ENCODE measurements around the gene ST8SIA2. TPM values are rescaled to one million over a fixed set of nuclear protein-coding genes. Genes with fewer than 3 reads are reported as not detected.

Gene ST8SIA2
- polyA plus RNA-seq, 1 of the 3 experiments (the other 2 are of a cell fraction): 0.05 TPM

GRCh38 chr15:92417716-92418115, 24.0 kb downstream of the ST8SIA2 start (continued):
- no peak for TF ChIP-seq REST (IDR thresholded peaks at IDR 0.05; ENCODE audit: low read depth, low read length)

GRCh38 chr15:92418864-92419263, 25.2 kb downstream of the ST8SIA2 start:
- Histone ChIP-seq H3K27me3 (ENCODE audit: insufficient read depth) (no peaks in the 10 kb centered on the region), H3K9me3 (no peaks in the 10 kb centered on the region), H3K4me1 (ENCODE audit: control insufficient read depth in 1 of 2, insufficient read depth in 2 of 2, low read depth in 1 of 2, low read length in 1 of 2) (no peaks in the 10 kb centered on the region; a peak in 1 of 4 replicates), H3K79me2 (ENCODE audit: insufficient read depth) (no peaks in the 10 kb centered on the region), H4K20me1 (ENCODE audit: insufficient read depth) (no peaks in the 10 kb centered on the region), H2AFZ (ENCODE audit: low read depth) (no peak overlapping the region), H3K9ac (no peak overlapping the region), H3K4me3 (ENCODE audit: low read depth in 2 of 2, low read length in 1 of 2) (no peak overlapping the region), H3F3A (replicated peaks; ENCODE audit: insufficient read depth) (no peaks in the 10 kb centered on the region), H3K4me2 (no peak overlapping the region), H3K9me2 (no peaks in the 10 kb centered on the region), H3K27ac (ENCODE audit: low read depth in 2 of 2, low read length in 1 of 2) (no peak overlapping the region), H3K36me3 (replicated peaks in 1 of 2; ENCODE audit: control insufficient read depth in 1 of 2, insufficient read depth in 2 of 2, low read length in 1 of 2) (no peaks in the 10 kb centered on the region)
- POLR2A ChIA-PET: no interaction called here
- TF ChIP-seq TAF1 (IDR thresholded peaks at IDR 0.05; ENCODE audit: borderline replicate concordance, low read depth, low read length) (no peak), JUND (IDR thresholded peaks at IDR 0.05) (no peak), MXI1 (IDR thresholded peaks at IDR 0.05; ENCODE audit: low read depth, low read length) (no peak), USF1 (IDR thresholded peaks at IDR 0.05; ENCODE audit: borderline replicate concordance, low read depth) (no peak), MAX (IDR thresholded peaks at IDR 0.05; ENCODE audit: low read depth) (no peak), TCF12 (IDR thresholded peaks at IDR 0.05) (no peak), ELF1 (IDR thresholded peaks at IDR 0.05) (no peak), ZBTB33 (IDR thresholded peaks at IDR 0.05; ENCODE audit: borderline replicate concordance, low read depth) (no peak)
- CTCF ChIA-PET: no interaction called here
- 57% methylated on average over 6 of the region's 7 CpGs for WGBS (ENCODE audit: low lambda C conversion rate)
- DNase-seq: no peak

- Histone ChIP-seq H3F3A (replicated peaks; ENCODE audit: insufficient read depth) (no peaks in the 10 kb centered on the region), H3K79me2 (ENCODE audit: insufficient read depth) (no peaks in the 10 kb centered on the region), H3K4me1 (ENCODE audit: control insufficient read depth in 1 of 2, insufficient read depth in 2 of 2, low read depth in 1 of 2, low read length in 1 of 2) (no peaks in the 10 kb centered on the region), H3K9me2 (no peaks in the 10 kb centered on the region), H3K9ac (no peak overlapping the region), H4K20me1 (ENCODE audit: insufficient read depth) (no peaks in the 10 kb centered on the region), H3K4me2 (no peak overlapping the region), H3K4me3 (ENCODE audit: low read depth in 2 of 2, low read length in 1 of 2) (no peak overlapping the region), H3K27me3 (ENCODE audit: insufficient read depth) (no peaks in the 10 kb centered on the region), H3K27ac (ENCODE audit: low read depth in 2 of 2, low read length in 1 of 2) (no peak overlapping the region), H3K9me3 (no peaks in the 10 kb centered on the region), H2AFZ (ENCODE audit: low read depth) (no peak overlapping the region), H3K36me3 (replicated peaks in 1 of 2; ENCODE audit: control insufficient read depth in 1 of 2, insufficient read depth in 2 of 2, low read length in 1 of 2) (no peaks in the 10 kb centered on the region)
- WGBS (ENCODE audit: low lambda C conversion rate): 0% methylated on average over 1 of the region's 1 CpG
- POLR2A ChIA-PET: interaction anchor here (1.8 kb wide), 1 partner anchor 8 kb away, joined by 4 read pairs; no protein-coding TSS in a partner anchor
- no peak for DNase-seq
- CTCF ChIA-PET: no interaction called here
- no peak for TF ChIP-seq IRF3 (IDR thresholded peaks at IDR 0.05; ENCODE audit: low read depth, low read length)
- no peak for TF ChIP-seq YY1 (IDR thresholded peaks at IDR 0.05; ENCODE audit: low read depth)
- no peak for TF ChIP-seq NRF1 (IDR thresholded peaks at IDR 0.05; ENCODE audit: low read depth, low read length)
- no peak for TF ChIP-seq FOXJ3 (CRISPR knock-in tag; IDR thresholded peaks at IDR 0.05)
Measured at GRCh38 chr15:92421976-92422375, 28.3 kb downstream of the ST8SIA2 start.
